RWPE2 (cell line): Measurements from ENCODE around the gene TSPAN4.

Source experiments
- ATAC-seq: fragments of 200-7000 bp; cut with Tn5 transposase; 3 replicates; pipeline ENCODE4 v1.9.1; 2021; ENCODE audit warnings: low read depth
- DNase-seq: peaks from one replicate; pipeline ENCODE4 v3.0.0-alpha.2; 2020; ENCODE audit warnings: low spot score
- H3K27ac ChIP-seq: fragments of 450-650 bp; 2 replicates; pipeline ENCODE4 v1.5.1; 2017; ENCODE audit warnings: mild to moderate bottlenecking; ENCODE audit not compliant: poor library complexity, severe bottlenecking
- H3K27me3 ChIP-seq: fragments of 250-450 bp; sonication (Bioruptor Pico); 2 replicates; pipeline ENCODE4 v1.5.1; 2021; ENCODE audit warnings: mild to moderate bottlenecking, moderate library complexity; ENCODE audit not compliant: insufficient read depth, poor library complexity, severe bottlenecking
- H3K36me3 ChIP-seq: fragments of 250-450 bp; sonication (Bioruptor Pico); 2 replicates; pipeline ENCODE4 v1.5.1; 2020; ENCODE audit warnings: low read depth, mild to moderate bottlenecking, moderate library complexity
- H3K4me1 ChIP-seq: fragments of 250-450 bp; sonication (Bioruptor Pico); 2 replicates; pipeline ENCODE4 v1.5.1; 2021; ENCODE audit warnings: mild to moderate bottlenecking, moderate library complexity; ENCODE audit not compliant: insufficient read depth, poor library complexity, severe bottlenecking
- H3K4me3 ChIP-seq: fragments of 250-450 bp; sonication (Bioruptor Pico); 2 replicates; pipeline ENCODE4 v1.5.1; 2021; ENCODE audit warnings: mild to moderate bottlenecking, moderate library complexity; ENCODE audit not compliant: severe bottlenecking
- H3K9me3 ChIP-seq: fragments of 250-450 bp; sonication (Bioruptor Pico); 2 replicates; pipeline ENCODE4 v1.5.1; 2021; ENCODE audit warnings: mild to moderate bottlenecking, moderate library complexity; ENCODE audit not compliant: severe bottlenecking
- CTCF ChIP-seq: fragments of 450-650 bp; IDR thresholded peaks from one replicate; pipeline ENCODE4 v1.5.1; 2017; ENCODE audit warnings: mild to moderate bottlenecking, moderate library complexity; ENCODE audit not compliant: poor library complexity, severe bottlenecking

TSPAN4 gene

GRCh38 chr11:856397-856796, 13.7 kb downstream of the TSPAN4 start:
- Histone ChIP-seq H3K4me3 (no peak overlapping the region), H3K36me3 (no peaks in the 10 kb centered on the region; the same call in none of the 2 replicates), H3K9me3 (no peaks in the 10 kb centered on the region), H3K27me3 (no peaks in the 10 kb centered on the region), H3K4me1 (no peaks in the 10 kb centered on the region), H3K27ac (no peak overlapping the region)
- ATAC-seq (no peak), DNase-seq (no peak)
- TF ChIP-seq CTCF = no peak

DNA sequence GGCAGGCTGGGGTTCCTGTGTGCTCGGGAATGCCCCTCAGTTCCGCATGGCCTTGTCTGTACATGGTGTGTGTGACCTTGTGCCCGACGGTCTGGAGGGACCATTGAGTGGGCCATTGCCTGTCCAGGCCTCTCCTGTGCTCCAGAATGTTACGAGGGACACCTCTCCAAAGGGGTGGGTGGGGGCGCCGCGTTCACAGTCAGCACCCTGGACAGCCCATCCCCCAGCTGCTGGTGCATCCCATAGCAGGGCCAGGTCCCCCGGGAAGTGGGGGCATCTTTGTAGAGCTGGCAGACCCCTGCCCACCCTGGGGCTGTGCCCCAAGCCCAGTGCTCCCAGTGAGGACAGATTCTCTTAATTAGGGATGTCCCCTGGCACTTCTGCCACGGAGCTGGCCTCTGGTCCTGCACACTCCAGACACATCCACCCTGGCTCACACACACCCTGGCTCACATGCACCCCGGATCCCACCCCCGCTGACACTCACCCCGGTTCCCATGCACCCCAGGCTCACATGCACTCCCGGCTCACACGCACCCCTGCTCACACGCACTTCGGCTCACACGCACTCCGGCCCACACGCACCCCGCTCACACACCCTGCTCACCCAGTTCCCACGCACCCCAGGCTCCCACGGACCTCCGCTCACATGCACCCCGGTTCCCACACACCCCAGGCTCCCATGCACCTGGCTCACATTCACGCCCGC, 15.6 kb downstream of the TSPAN4 start:
- peaks cover 13% of the 10 kb centered on the region for H3K36me3 ChIP-seq
- no peak for TF ChIP-seq CTCF
- no peaks in the 10 kb centered on the region for H3K4me1 ChIP-seq

DNA sequence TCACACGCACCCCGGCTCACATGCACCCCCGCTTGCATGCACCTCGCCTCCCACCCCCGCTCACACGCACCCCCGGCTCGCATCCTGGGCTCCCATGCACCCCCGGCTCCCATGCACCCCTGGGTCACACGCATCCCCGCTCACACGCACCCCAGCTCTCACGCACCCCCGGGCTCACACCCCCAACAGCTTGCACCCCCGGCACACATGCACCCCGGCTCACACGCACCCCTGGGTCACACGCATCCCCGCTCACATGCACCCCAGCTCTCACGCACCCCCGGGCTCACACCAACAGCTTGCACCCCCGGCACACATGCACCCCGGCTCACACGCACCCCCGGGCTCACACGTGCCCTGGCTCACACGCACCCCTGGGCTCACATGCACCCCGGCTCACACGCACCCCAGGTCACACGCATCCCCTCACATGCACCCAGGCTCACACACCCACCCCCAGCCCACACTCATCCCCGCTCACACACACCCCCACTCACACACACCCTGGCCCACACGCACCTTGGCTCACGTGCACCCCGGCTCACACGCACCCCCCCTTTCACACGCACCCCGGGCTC, 16.2 kb downstream of the TSPAN4 start:
- Histone ChIP-seq H3K27ac (no peak overlapping the region), H3K36me3 (peaks cover 14% of the 10 kb centered on the region), H3K9me3 (no peaks in the 10 kb centered on the region), H3K27me3 (no peaks in the 10 kb centered on the region), H3K4me3 (no peak overlapping the region), H3K4me1 (no peaks in the 10 kb centered on the region)
- no peak for TF ChIP-seq CTCF
- no peak for ATAC-seq
- no peak for DNase-seq

More for the DNA sequence above, 15.6 kb downstream of the TSPAN4 start:
- ATAC-seq (no peak), DNase-seq (no peak)
- no peak overlapping the region for H3K4me3 ChIP-seq
- H3K27ac ChIP-seq = no peak overlapping the region
- H3K9me3 ChIP-seq = no peaks in the 10 kb centered on the region
- no peaks in the 10 kb centered on the region for H3K27me3 ChIP-seq

- Histone ChIP-seq H3K36me3 (peaks cover 21% of the 10 kb centered on the region), H3K9me3 (no peaks in the 10 kb centered on the region), H3K4me3 (no peak overlapping the region), H3K4me1 (no peaks in the 10 kb centered on the region), H3K27ac (no peak overlapping the region), H3K27me3 (no peaks in the 10 kb centered on the region)
- peak; percentile 33 for ATAC-seq
- no peak for TF ChIP-seq CTCF
- DNase-seq = no peak
Observed at GRCh38 chr11:859394-860131, 16.9 kb downstream of the TSPAN4 start.
